Measurements from ENCODE around the gene EEF1AKMT1. TPM values are rescaled to one million over a fixed set of nuclear protein-coding genes. Genes with fewer than 3 reads are reported as not detected.

The EEF1AKMT1 gene
- total and polyA plus RNA-seq, 7 donors, result 5.8 to 17.8 (median 10.0) TPM

GRCh38 chr13:20808874-20809273 lies 35.1 kb upstream of the EEF1AKMT1 start:
- Histone ChIP-seq H3K9me3 (no peaks in the 10 kb centered on the region), H3K27me3 (no peaks in the 10 kb centered on the region), H3K4me1 (peaks cover 0 to 14% (median 11%) of the 10 kb centered on the region in 4 donors), H3K36me3 (peaks cover 0 to 30% (median 6%) of the 10 kb centered on the region in 4 donors), H3K4me3 (no peak overlapping the region), H3K27ac (no peak overlapping the region)
- DNase-seq, result no peak
- TF ChIP-seq EP300 (IDR thresholded peaks at IDR 0.05) (no peak), CTCF (IDR thresholded peaks at IDR 0.05) (no peak), POLR2AphosphoS5 (IDR thresholded peaks at IDR 0.05) (no peak), POLR2A (IDR thresholded peaks at IDR 0.05) (no peak)
- intact Hi-C loops (cut with DNase I), result no loop called here
- WGBS, 2 donors, result 93 to 96% methylated on average over 4 of the region's 4 CpGs

- intact Hi-C loops (cut with DNase I), result no loop called here
Measured at GRCh38 chr13:20803180-20803965, 29.6 kb upstream of the EEF1AKMT1 start.

GRCh38 chr13:20801707-20802106 lies 27.9 kb upstream of the EEF1AKMT1 start:
- intact Hi-C loops (cut with DNase I), result no loop called here
- Histone ChIP-seq H3K4me1 (peaks cover 0 to 4% (median 0%) of the 10 kb centered on the region in 4 donors), H3K27me3 (no peaks in the 10 kb centered on the region), H3K9me3 (no peaks in the 10 kb centered on the region), H3K27ac (no peak overlapping the region), H3K36me3 (peaks cover 0 to 27% (median 2%) of the 10 kb centered on the region in 4 donors), H3K4me3 (no peak overlapping the region)
- WGBS, 2 donors, result 59% methylated on average over 2 of the region's 2 CpGs
- TF ChIP-seq EP300 (IDR thresholded peaks at IDR 0.05), result no peak
- TF ChIP-seq POLR2AphosphoS5 (IDR thresholded peaks at IDR 0.05), result no peak
- no peak for TF ChIP-seq POLR2A (IDR thresholded peaks at IDR 0.05)
- no peak for TF ChIP-seq CTCF (IDR thresholded peaks at IDR 0.05)
- DNase-seq, result no peak

More at GRCh38 chr13:20803180-20803965, 29.6 kb upstream of the EEF1AKMT1 start:
- no peak overlapping the region for H3K27ac ChIP-seq
- no peak overlapping the region for H3K4me3 ChIP-seq
- TF ChIP-seq EP300 (IDR thresholded peaks at IDR 0.05) (no peak), CTCF (IDR thresholded peaks at IDR 0.05) (no peak), POLR2A (IDR thresholded peaks at IDR 0.05) (no peak), POLR2AphosphoS5 (IDR thresholded peaks at IDR 0.05) (no peak)
- H3K27me3 ChIP-seq, result no peaks in the 10 kb centered on the region
- no peak for DNase-seq
- no peaks in the 10 kb centered on the region for H3K4me1 ChIP-seq
- WGBS, 2 donors, result 88 to 96% methylated on average over 3 of the region's 3 CpGs
- no peaks in the 10 kb centered on the region for H3K9me3 ChIP-seq
- H3K36me3 ChIP-seq, result peaks cover 0 to 37% (median 6%) of the 10 kb centered on the region in 4 donors

GRCh38 chr13:20799726-20800416 lies 26.1 kb upstream of the EEF1AKMT1 start:
- TF ChIP-seq EP300 (IDR thresholded peaks at IDR 0.05) (no peak), POLR2AphosphoS5 (IDR thresholded peaks at IDR 0.05) (no peak), CTCF (IDR thresholded peaks at IDR 0.05) (no peak), POLR2A (IDR thresholded peaks at IDR 0.05) (no peak)
- peaks cover 0 to 4% (median 0%) of the 10 kb centered on the region in 4 donors for H3K4me1 ChIP-seq
- no peaks in the 10 kb centered on the region for H3K9me3 ChIP-seq
- DNase-seq, result no peak
- intact Hi-C loops (cut with DNase I), result no loop called here
- H3K27me3 ChIP-seq, result no peaks in the 10 kb centered on the region
- 86 to 89% methylated on average over 6 of the region's 6 CpGs for WGBS, 2 donors
- peaks cover 0 to 41% (median 4%) of the 10 kb centered on the region in 4 donors for H3K36me3 ChIP-seq
- no peak overlapping the region for H3K27ac ChIP-seq
- H3K4me3 ChIP-seq, result no peak overlapping the region

Measured in sigmoid colon (tissue), 7 donors.